HG03060 (cell line): ENCODE data around the gene NLRC3.

Source experiments
- ATAC-seq: cut with Tn5 transposase; IDR thresholded peaks from one replicate; pipeline ENCODE4 v1.9.1; 2021; ENCODE audit warnings: low read depth, moderate number of reproducible peaks; ENCODE audit not compliant: unreplicated experiment

Gene NLRC3

DNA sequence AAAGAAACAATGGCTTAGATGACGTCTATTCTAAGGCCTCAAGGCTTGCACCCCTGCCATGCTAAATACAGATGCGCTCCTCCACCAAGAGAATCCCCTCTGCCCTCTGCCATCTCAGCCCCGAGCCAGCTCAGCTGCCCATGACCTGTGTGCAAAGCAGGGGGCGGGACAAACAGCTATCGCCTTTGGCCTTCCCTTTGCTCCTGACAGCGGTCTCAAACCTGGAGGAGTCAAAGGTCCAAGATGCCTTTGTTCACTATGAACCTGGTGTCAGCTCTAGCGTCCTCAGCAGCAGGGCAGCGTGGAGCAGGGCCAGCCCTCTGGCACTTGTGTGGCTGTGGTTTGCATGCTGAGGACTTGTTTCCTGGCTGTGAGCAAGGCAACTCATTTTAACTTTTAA, 21.9 kb upstream of the NLRC3 start:
- ATAC-seq = no peak

DNA sequence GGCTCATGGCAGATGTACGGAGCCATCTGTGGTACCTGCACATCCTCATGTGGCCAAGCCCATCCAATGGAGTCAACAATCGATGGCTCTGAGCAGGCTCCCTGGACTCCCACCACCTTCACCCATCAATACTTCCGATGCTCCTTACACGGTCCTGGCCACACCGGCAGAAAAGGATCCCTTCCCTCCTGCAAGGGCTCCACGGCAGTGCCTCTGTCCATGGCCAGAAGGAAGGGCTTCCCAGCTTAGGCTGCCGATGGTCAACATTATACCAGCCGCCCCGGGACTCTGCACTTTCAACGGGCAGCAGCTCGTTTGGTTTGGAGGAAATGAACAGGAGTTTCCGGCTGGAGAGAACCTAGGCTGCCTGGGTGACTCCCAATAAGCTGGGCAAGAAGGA, 21.0 kb upstream of the NLRC3 start:
- ATAC-seq = no peak

DNA sequence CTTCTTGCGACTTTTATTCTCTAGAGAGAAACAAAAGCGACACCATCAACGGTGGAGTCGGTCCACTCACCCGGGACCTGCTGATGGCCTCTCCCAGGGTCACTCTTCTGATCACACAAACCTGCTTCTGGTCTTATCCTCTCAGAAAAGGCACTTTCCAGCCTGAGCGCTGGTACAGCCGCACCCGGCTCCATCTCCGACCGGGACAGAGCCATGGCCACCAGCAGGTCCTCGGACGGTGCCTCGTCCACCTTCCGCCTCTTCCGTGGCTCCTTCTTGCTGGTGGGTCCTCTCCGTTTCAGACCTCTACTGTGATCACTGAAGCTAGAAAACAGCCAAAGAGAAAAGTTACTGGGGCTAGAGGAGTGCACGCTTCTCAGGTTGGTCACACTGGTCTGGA, 20.5 kb upstream of the NLRC3 start:
- ATAC-seq = no peak

DNA sequence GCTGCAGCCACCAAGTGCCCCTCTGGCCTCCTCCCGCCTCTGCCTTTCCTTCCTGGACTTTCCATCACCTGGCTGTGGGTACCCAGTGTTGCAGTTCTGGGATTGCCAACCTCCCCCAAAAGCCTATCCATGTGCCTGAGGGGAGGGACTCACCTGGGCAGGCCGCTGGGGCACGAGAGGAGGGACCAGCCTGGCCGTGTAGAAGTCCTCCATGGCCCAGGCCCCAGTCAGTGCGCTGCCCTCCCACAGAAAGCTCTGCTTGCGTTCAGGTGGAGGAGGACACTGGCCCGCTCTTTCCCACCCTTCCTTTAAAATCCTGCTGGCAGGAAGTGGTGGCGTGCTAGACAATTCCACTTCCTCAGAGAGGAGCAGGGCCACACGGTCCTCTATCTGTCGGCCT, 20.0 kb upstream of the NLRC3 start:
- no peak for ATAC-seq

DNA sequence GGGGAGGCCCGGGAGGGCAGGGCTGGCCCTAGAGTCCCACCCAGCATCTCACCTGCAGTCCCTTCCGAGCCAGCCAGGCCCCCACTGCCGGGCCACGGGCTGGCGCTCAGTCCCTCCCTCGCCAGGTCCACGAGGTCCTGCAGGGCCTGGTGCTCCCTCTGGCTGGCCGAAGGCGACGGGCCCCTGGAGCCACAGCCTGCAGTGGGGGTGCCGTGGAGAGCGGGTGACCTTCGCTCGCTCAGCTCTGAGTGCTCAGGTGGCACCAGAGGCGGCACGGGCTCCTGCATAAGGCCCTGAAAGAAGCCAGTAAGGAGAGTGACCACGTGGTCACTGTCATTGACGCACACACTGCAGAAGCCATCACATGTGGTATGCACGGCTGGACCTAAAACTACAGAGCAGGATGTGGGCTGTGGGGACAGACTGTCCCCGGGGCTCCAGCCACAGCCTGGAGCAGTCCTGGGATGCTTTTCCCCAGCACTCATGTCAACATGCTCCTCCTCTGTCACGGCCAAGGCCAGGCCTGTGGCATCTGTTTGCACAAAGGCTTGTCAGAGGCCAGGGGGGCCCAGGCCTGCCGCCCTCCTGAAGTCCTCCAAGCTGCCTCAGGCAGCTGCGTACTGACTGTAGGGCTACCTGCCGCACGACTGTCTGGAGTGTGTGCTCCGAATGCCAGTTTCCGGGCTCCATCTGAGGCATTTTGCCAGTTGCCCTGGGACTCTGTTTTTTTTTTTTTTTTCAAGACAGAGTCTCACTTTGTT, 19.1 kb upstream of the NLRC3 start:
- ATAC-seq = no peak

GRCh38 chr16:3595521-3596021, 18.4 kb upstream of the NLRC3 start:
- ATAC-seq = no peak

DNA sequence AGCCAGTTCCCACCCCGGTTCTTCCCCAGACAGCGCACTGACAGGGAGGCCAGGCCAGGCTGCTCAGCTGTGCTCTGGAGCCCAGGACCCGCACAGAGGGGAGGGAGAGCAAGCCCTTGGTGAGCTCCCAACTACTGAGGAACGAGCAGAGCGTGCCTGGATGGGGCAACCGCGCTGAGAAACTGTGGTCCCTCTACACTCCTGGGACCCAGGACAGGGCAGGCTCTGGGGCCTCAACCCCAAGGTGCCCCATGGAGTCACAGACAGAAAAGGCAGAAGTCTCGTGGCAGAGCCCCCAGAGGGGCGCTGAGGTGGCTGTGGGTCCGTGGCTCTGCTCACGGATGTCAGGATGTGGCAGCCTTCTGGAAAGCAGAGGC, 17.9 kb upstream of the NLRC3 start:
- no peak for ATAC-seq

- ATAC-seq = no peak
Observed at GRCh38 chr16:3594316-3595109, 17.3 kb upstream of the NLRC3 start.

DNA sequence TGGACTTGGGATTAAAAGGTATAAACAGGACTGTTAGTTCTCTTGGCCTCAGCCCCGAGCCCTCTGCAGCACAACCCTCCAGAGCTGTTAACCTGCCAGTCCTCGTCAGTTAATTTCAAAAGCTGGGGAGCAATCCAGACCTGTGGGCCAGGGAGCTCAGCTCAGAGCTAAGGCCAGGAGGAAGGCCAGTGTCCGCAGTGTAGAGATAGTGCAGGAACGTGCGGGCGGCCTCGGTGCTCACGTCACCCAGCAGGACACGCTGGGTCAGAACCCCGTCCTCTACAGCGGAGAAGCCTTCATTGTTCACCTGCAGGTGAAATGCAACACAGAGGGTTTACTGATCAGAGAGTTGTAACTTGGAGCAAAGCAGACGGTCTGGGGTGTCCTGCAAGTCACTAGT, 15.4 kb upstream of the NLRC3 start:
- ATAC-seq = no peak

GRCh38 chr16:3591991-3592390, 14.8 kb upstream of the NLRC3 start:
- no peak for ATAC-seq

DNA sequence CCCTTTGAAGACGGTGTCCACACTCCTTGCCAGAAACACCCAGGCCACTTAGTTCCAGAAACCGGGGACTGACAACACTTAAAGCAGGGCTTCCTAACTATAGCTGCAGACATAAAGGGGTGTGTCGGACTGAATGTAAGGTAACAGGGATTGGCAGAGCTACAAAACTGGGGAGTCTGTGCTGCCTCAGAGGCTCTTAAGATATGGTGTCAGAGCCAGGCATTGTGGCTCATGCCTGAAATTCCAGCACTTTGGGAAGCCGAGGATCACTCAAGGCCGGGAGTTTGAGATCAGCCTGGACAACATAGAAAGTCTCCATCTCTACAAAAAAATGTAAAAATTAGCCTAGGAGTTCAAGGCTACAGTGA, 14.2 kb upstream of the NLRC3 start:
- no peak for ATAC-seq

DNA sequence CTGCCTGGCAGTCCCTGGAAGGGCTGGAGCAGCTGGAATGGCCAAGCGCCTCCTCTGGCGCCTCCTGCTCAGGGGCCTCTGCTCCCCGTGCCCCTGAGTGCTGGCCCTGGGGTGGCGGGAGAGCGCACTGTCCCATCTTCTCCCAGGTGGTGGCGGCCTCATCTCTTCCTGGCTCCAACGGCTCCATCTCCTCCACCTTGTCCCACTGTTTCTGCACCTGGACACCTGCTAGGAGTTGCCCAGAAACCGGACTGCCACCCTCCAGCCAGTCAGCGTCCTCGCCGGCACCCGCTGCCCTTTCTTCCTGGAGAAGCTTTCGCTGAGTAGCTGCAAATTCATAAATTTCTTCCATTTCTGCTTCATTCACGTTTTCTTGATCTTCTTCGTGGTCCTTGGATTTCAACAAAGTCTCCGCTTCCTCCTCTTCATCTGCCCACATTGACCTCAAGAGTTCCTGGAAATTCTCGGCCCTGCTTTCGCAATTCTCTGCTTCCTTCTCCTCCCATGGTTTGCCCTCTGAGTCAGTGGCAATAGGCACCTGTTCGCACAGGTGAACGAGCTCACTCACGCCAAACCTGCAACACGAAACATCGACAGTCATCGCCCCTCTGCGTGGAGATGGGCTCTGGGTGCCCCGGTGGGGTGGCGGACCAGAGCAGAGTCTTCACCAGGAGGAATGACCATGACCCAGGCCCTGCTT, 13.7 kb upstream of the NLRC3 start:
- no peak for ATAC-seq

DNA sequence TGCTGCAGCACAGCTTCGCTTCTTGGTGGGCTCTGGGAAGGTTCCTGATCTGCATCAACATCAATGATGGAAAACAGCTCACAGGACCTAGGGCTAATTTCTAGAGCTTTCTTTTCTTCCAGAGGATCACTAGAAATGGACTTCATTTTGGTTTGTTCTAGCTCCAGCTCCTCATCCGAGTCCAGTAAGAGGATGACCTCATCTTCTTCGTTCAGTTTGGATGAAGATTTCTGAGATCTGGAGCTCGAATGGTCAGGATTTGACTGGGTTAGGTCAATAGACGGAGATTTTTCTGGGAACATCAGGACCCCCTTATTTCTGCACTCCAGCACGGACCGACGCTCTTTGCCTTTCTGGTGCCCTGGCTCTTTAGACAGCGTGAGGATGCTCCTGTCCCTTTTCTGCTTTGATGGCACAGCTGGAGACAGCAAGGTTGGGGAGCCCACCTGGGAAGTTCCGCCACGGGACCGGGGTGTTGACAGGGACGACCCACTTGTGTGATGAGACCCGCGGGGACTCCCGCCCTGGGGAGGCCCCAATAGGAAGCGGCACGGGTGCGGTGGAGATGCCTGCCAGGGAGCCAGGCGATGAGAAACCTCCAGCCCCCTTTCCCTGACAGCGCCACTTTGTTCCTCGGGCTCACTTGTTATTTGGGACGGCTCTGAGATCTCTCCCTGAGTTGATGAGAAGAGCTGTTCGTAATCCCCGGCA, 12.9 kb upstream of the NLRC3 start:
- no peak for ATAC-seq

GRCh38 chr16:3589441-3589921, 12.3 kb upstream of the NLRC3 start:
- no peak for ATAC-seq

DNA sequence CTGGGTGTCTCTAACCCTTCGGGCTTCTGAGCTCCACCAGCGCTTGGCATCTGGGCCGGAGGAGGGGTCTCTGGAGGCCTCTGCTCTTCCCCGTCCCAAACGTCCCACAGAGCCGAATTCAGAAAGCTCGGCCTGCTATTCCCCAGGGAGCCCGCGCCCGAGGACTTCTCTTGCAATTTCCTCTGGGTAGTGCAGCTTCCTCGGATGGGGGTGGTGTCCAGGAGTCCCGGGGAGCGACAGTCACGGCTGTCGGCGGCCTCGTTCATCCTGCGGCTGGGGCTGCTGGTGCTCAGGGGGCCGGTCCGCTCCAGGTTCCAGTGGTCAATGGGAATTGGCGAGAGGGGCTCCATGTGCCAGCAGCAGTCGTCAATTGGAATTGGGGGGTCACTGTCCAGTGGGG, 11.8 kb upstream of the NLRC3 start:
- ATAC-seq = no peak

DNA sequence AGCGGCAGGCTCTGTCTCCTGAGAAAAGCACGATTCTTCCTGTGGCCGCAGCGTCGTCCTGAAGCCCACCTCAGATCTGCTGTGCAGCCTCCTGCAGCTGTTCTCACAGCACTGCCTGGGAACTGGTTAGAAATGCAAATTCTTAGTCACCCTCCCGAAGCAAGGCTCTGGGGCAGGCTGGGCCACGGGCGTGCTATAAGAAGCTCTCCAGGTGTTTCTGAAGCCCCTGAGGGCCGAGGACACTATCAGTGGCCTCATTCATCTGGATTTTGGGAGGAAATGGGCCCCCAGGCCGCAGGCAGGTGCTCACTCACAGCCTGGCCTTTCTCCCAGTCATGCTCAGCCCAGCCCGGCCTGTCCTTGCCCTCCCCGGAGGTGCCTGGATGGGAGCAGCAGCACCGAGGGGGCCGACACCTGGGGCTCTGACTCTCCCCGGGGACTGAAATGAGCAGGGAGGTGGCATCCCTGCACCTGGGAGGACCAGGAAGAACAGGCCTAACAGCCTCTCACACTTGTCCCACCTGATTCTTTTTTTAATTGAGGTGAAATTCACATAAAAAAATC, 10.4 kb upstream of the NLRC3 start:
- ATAC-seq = peak; percentile 60

DNA sequence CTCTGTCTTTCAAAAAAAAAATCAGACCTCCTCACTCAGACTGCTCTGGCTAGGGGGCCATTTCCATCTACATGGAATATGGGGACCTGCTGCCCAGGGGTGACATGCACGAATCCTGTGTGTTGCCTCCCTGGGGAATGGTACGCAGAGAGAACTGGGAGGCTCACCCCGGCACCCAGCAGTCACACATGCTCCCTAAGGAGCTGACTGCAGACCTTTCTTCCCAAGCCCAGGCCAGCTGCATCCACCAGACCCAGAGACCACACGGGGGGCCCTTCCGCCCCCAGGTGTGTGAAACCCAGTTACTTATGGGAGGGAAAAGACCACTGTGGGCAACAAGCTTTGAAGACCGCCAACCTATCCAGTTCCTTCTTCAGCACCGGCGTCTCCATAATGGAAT, 7.2 kb upstream of the NLRC3 start:
- no peak for ATAC-seq

- ATAC-seq = no peak
Observed at GRCh38 chr16:3583303-3584038, 6.3 kb upstream of the NLRC3 start.

- ATAC-seq = no peak
Observed at GRCh38 chr16:3582276-3583165, 5.3 kb upstream of the NLRC3 start.
